IPS-18c (cell line): ENCODE data around the gene CLSTN2.

Experiments
- H3K4me3 ChIP-seq: 2 replicates; pipeline ENCODE4 v1.7.0; 2013; ENCODE audit warnings: low read depth, mild to moderate bottlenecking, low read length, moderate library complexity; ENCODE audit not compliant: insufficient read depth
- H3K9me3 ChIP-seq: one replicate; pipeline ENCODE4 v1.6.1; 2013; ENCODE audit warnings: mild to moderate bottlenecking, low read length, moderate library complexity; ENCODE audit not compliant: control insufficient read depth, insufficient read depth

The CLSTN2 gene

DNA sequence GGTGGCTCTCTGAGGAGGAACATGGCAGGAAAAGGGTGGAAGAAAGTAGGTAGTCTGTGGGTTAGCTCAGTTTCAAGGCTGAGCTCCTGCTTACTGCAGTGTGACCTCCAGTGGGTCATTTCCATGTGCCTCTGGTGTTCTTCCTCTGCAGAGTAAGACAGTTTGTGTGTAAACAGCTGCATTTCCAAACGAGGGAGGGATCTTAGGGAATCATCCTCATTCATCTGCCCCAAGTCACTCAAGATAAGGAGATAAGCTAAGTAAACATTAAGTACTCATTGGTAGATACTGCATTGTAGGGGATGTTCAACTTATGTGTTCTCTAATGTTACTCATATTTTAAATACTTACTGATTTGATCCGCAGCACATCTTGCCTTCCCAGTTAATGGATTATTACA lies 83.6 kb downstream of the CLSTN2 start:
- no peak overlapping the region for H3K4me3 ChIP-seq
- H3K9me3 ChIP-seq: peaks cover 2% of the 10 kb centered on the region

DNA sequence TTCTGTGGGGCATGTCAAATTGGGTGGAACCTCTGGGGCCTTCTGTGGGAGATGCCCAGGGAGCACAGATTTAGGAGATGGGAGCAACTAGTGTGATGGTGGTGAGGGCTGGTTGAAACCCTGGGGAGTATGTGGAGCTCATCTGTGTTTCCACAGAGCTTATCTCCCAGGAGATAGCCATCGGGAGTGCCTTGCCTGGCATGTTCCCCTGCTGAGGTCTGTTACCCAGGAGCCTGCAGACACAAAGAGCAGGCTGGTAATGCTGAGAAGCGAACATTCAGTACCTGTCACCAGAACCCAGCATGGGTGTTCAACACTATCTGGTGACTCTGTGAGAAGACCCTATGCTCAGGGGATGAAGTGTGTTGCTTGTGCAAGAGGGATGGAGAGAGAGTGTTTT lies 85.0 kb downstream of the CLSTN2 start:
- Histone ChIP-seq H3K4me3 (no peak overlapping the region), H3K9me3 (peaks cover 2% of the 10 kb centered on the region)

DNA sequence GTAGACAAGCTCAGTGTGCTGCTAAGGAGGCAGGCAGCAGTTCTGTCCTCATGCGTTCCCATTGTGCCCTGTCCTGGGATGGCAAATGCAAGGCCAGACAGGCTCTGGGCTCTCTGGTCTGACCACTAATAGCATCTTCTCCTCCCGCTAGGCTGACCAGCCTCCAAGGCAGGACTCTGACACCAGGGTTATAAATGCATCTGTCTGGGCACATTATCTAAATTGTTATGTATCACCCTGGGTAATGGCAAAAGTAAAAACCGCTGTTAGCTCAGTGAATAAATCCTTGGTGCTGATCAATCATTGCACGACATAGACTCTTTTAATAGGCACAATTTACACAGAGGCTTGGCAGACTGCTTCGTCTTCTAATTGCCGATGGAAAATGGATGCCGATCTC lies 85.6 kb downstream of the CLSTN2 start:
- peaks cover 2% of the 10 kb centered on the region for H3K9me3 ChIP-seq
- H3K4me3 ChIP-seq: no peak overlapping the region

DNA sequence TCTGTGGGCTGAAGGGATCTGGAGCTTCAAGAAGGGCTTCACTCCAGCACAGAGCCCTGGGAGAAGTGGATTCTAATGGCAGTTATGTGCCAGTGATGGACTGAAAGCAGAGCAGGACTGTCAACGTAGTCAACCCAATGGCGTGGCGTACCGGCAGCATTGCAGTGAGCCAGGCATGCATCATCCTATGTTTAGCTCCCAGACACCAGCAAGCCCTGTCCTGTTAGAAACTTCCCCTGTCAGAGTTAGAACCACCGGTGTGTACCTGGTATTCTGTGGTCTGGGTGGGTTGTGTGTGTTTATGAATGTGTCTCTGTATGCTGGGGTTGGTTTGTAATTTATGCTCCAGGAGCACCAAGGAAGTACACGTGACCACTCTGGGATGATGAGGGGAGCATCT lies 86.3 kb downstream of the CLSTN2 start:
- Histone ChIP-seq H3K9me3 (peaks cover 2% of the 10 kb centered on the region), H3K4me3 (no peak overlapping the region)

DNA sequence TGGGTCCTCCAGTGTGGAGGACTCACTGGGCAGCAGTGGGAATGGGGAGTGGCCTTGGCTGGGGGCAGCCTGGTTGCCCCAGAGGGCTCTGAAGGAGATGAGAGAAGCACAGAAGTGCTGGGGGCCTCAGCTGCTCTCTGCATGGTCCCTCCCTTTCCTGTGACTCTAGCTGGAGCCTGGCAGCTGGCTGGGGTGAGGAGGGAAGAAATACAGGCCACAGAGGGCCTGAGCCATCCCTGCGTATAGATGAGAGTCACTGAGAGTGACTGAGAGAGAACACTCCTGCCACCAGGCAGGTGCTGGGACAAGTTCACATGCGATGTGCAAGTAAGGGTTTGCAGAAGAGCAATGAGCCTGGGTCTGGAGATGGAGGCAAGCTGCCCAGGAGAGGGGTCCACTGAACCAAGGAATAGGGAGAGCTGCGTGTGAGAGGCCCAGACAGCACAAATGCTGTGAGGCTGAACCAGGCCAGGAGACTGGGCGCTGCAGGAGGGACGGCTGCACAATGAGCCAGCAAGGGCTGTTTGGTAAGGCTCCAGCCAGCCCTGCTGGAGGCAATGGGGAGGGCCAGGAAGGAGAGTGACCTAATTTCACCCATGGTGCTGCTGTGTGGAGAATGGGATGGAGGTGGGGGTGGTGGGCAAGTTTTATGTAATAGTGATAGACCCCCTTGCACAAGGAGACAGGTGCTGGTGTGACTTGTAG lies 87.2 kb downstream of the CLSTN2 start:
- H3K4me3 ChIP-seq: no peak overlapping the region

DNA sequence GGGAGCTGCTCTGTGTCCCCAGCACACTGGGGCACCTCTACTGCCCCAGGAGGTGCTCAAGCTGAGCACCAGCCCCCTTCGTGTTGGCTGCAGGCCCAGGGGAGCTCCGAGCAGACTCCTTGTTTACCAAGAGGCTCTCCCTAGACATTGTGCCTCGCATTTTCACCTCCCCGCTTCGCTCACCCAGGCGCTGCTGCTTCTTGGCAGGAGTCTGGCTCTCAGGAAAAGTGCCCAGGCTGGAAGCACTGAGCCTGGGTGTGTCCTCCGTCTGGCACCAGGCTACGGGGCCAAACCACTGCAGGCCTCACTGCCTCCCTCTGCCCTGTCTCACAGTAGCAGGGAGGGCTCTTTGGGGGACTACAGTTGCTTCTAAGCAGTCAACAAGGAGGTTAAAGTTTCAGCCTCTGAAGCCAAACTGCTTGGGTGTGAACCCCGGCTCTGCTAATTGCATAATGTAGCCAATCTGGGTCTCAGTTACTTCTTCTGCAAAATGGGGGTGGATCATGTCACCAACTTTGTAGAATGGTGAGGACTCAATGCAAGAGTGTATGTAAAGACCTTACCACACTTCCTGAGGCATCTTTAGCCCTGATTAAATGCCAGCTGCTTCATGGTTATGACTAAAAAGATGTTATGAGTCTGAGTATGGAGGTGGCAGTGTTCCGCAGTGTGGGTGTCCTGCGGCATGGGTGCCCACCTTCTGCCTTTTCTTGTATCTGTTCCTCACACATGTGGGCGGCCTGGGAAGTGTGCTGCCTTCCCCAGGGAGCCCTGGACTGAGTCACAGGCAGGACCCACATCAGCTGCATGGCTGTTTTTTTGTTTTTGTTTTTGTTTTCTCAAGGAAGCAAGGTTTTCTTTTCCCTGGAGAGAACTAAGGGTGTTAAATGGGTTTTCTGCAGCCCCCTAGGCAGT lies 88.9 kb downstream of the CLSTN2 start:
- no peak overlapping the region; the same call in 1 of the 2 replicates for H3K4me3 ChIP-seq
- H3K9me3 ChIP-seq: no peaks in the 10 kb centered on the region

More for the DNA sequence above, 87.2 kb downstream of the CLSTN2 start:
- H3K9me3 ChIP-seq: peaks cover 2% of the 10 kb centered on the region

DNA sequence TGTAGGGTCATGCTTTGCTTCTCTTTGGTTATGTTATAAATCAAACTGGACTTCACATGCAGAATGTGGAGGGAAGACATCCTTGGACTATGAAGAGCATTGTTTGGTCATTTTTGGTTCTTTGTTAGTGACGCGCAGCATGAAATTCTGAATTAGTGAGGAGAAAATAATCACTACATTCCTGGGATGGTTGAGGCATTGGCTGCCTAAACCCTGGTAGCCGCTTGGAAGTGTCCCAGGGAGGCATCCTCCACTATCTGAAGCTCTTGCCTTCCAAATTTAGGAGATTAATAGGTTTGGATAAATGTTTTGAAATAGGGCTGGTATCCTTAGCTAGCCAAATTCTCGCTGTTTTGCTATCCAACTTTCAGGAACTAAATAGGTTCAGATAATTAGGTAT lies 96.2 kb downstream of the CLSTN2 start:
- no peaks in the 10 kb centered on the region for H3K9me3 ChIP-seq
- H3K4me3 ChIP-seq: no peak overlapping the region

DNA sequence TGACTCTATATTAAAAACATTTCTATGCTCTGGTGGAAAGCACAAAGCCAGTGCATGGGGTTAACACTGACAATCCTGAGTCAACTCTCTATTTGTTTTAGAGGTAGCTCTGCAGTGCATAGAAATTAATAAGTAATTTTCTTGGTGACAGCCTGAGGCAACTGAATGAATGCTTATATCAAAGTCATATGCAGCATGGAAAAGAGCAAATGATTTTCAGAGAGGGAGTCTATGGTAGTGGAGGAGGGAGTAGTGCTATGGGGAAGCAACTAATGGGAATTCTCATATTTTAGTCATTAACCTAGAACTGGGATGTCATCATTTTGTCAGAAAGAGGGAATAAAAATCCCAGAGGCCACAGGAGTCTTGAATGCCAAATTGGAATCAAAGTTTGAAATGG lies 99.1 kb downstream of the CLSTN2 start:
- Histone ChIP-seq H3K9me3 (no peaks in the 10 kb centered on the region), H3K4me3 (no peak overlapping the region)

DNA sequence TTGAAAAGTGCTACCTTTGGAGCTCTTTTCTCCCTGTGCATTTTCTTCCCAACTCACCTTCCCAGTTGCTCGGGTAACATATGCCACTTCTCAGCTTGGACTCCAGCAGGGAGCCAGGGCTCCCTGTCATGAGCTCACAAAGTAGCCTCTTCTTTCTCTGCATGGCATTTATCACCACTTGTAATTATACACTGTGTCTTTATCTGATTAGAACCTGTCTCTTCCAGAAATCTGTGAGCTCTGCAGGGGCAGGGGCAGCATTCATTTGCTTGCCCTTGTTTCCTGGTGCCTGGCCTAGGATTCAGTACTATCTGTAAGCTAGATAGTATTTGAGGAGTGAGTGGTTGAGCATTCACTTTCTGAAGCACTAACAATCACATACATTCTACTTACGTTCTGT lies 100.9 kb downstream of the CLSTN2 start:
- H3K9me3 ChIP-seq: no peaks in the 10 kb centered on the region
- no peak overlapping the region for H3K4me3 ChIP-seq

DNA sequence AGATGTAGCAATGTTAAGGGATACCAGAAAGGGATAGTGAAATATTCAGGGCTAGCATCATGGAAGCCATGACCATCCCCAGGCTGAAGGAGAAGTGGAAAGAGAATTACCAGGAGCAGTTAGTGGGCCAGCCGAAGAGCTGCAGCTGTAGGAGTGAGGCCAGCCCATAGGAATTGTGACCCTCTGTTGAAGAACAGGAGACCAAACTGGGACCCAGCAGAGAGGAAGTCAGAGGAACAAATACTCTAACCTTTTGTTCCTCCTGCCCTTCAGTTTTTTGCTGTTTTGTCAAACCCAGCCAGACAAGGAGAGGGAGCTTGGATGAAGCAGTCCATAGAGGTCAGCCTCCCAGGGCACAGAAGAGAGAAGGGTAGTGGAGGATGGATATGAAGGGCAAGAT lies 115.4 kb downstream of the CLSTN2 start:
- no peaks in the 10 kb centered on the region for H3K9me3 ChIP-seq

GRCh38 chr3:140051019-140051957 lies 116.3 kb downstream of the CLSTN2 start:
- Histone ChIP-seq H3K4me3 (no peak overlapping the region), H3K9me3 (no peaks in the 10 kb centered on the region)

More for the DNA sequence above, 115.4 kb downstream of the CLSTN2 start:
- no peak overlapping the region for H3K4me3 ChIP-seq

DNA sequence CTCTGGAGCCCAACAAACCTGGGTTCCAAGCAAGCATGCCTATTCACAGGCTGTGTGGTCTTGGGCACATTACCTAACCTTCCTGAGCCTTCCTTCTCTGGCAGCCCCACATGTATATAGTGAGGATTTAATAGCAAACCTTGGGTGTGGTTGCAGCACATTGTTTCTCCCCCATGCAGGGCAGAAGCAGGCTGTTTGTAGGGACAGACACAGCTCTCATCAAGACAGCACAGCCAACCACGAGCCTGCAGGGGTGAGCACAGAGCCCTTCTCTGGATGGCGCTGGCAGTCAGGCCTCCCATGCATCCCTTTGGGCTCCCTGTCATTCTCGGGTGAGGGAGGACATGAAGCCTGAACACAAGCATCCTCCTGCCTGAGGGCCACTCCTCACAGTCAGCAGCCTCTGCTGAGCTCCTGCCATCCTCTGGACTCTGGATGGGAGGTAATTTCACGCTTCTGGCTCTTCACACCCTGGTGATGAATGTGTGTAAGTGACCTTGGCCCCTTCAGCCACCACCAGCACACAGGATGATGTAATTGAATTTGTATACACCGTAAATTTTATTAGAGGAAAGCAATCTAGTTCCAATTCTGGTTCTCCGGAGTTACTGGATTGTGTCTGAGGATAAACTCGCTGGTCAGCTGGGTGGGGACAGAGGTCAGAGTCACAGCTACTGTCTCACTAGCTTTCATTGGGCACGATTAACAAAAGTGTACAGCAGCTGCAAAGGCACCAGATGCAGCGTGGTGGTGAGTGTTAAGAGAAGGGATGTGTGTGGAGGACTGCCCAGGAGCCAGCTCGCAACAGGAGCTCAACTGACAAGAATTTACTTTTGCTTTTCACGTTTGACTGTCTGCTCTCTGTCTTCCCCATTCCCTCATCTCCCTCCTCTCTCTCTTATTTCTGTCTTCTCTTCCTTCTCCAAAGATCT lies 118.1 kb downstream of the CLSTN2 start:
- Histone ChIP-seq H3K4me3 (no peak overlapping the region), H3K9me3 (no peaks in the 10 kb centered on the region)

DNA sequence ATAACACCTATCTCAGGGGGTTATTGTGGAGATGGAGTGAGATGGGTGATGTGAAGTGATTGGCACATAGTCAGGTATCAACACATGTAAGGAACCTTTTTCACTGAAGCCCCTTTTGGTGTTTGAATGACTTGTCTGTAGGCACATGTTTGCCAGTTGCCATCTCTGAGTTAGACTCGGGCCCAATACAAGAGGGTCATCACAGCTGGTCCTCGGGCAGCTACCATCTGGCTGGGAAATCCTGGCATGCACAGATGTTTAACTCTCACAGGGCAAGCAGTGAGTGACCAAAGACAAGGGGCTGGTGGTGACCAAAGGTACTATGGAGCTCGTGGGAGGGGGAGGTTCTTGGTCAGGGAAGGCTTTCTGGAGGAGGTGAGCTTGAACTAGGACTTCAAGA lies 118.8 kb downstream of the CLSTN2 start:
- Histone ChIP-seq H3K9me3 (no peaks in the 10 kb centered on the region), H3K4me3 (no peak overlapping the region)

- no peak overlapping the region for H3K4me3 ChIP-seq
Observed at GRCh38 chr3:140055092-140055791, 120.3 kb downstream of the CLSTN2 start.

DNA sequence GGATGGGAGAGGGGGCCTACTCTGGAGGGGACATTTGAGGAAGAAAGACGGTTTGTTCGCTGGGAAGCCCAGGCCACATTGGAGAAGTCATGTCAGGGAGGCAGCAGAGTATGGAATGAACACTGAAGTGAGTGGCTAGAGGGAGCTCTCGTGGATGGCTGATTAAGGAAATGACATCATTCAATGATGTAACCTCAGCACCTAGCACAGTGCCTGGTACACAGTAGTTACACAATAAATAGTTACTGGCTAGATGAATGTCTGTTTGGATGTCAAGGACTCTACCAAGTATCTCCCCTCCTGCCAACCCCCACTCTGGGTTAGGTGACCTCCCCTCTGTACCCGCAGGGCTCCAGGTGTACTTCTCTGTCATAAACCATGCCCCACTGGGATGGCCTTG lies 121.1 kb downstream of the CLSTN2 start:
- Histone ChIP-seq H3K9me3 (peaks cover 3% of the 10 kb centered on the region), H3K4me3 (no peak overlapping the region)

More at GRCh38 chr3:140055092-140055791, 120.3 kb downstream of the CLSTN2 start:
- H3K9me3 ChIP-seq: peaks cover 3% of the 10 kb centered on the region

DNA sequence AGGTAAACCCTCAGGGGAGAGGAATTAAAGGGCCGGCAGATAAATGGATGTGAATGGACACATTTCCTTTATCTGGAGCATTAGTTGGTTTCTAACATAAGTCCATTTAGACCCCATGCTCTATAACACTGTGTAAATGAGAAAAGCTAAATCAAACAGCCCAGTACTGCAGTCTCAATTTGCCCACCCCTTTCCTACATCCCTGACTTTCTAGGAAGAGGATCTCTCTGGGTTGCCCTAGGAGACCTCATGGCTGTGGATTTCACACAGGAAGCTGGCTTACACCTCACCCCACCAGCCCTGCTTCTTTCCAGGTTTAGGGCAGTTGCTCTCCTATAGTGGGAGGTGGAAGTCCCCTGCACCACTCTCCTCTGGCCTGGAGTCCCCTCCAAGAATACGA lies 126.2 kb downstream of the CLSTN2 start:
- Histone ChIP-seq H3K4me3 (no peak overlapping the region), H3K9me3 (peaks cover 3% of the 10 kb centered on the region)
